Psoas muscle (tissue), 8 donors: Measurements from ENCODE around the gene IKZF5. TPM values are rescaled to one million over a fixed set of nuclear protein-coding genes. Genes with fewer than 3 reads are reported as not detected.

ENCODE experiments used
- ATAC-seq, 4 donors: fragments of 200-7000 bp; cut with Tn5 transposase; one replicate each; pipeline ENCODE4 v1.9.1; 2020; ENCODE audit warnings: moderate library complexity in 3 of 4, mild to moderate bottlenecking in 2 of 4
- DNase-seq, 2 donors: peaks; one replicate each; pipeline ENCODE4 v3.0.0-alpha.2; 2020
- H3K27ac ChIP-seq: fragments of 200-600 bp; one replicate; pipeline ENCODE4 v1.8.0; 2022
- H3K27me3 ChIP-seq, 3 donors: fragments of 200-600 bp in 1 of 3; one replicate each; pipeline versions ENCODE4 v1.6.1 to v1.8.0; 2013 to 2022; ENCODE audit warnings: low read length in 2 of 3, mild to moderate bottlenecking in 2 of 3, moderate library complexity in 1 of 3; ENCODE audit not compliant: insufficient read depth in 3 of 3
- H3K36me3 ChIP-seq, 2 donors: fragments of 200-600 bp in 1 of 2; one replicate each; pipeline versions ENCODE4 v1.6.1 to v1.8.0; 2013 to 2022; ENCODE audit warnings: low read depth in 1 of 2, mild to moderate bottlenecking in 1 of 2, moderate library complexity in 1 of 2; ENCODE audit not compliant: insufficient read depth in 1 of 2
- H3K4me1 ChIP-seq: fragments of 200-600 bp; one replicate; pipeline ENCODE4 v1.8.0; 2022
- H3K4me3 ChIP-seq: fragments of 200-600 bp; one replicate; pipeline ENCODE4 v1.8.0; 2022; ENCODE audit warnings: mild to moderate bottlenecking
- H3K9me3 ChIP-seq: fragments of 200-600 bp; one replicate; pipeline ENCODE4 v1.8.0; 2022
- CTCF ChIP-seq: fragments of 200-600 bp; IDR thresholded peaks from one replicate; pipeline ENCODE4 v1.8.0; 2022; ENCODE audit warnings: antibody characterized with exemption
- WGBS, 3 donors: extraction: QIAGEN DNeasy Blood & Tissue Kit; methylation state at CpG; one replicate each; pipeline versions ENCODE4 v1.1.6 to v1.1.7; 2013; 5-methylcytosine and 5-hydroxymethylcytosine counted together
- intact Hi-C, 2 donors: fragments of 100-400 bp; cut with DNase I; formaldehyde crosslinking; loops; one replicate each; pipeline versions ENCODE4 v1.11.0 to v1.14.2; 2022
- polyA plus RNA-seq, 3 donors: library from polyadenylated mRNA; stranded (reverse); fragments of 200-250 nt; gene quantifications; one replicate each; pipeline ENCODE4 v1.2.3, GENCODE V29; 2013
- total RNA-seq, 4 donors: library from RNA; stranded (reverse); fragmentation: NEBNext Ultra II Directional in 2 of 4; extraction: Animal tissue kit (Norgen Biotek cat#: 25700) in 2 of 4; gene quantifications; one replicate each; pipeline versions ENCODE4 v1.2.1 to v1.2.4, GENCODE V29; 2021 to 2023
- donor health status: healthy with polysubstance abuse.
- donor health status: DM: no; HTN: no; CAD: no; lungs with moderate emphysema.
- donor health status: Bipolar disorder and iron deficiency.
- donor health status: healthy.
- donor health status: DM: yes; HTN: yes; CAD: no.
- donor health status: DM: no; HTN: no; CAD: no.
- donor health status: DM: no; HTN: no; CAD: no.
- donor health status: DM: yes; HTN: yes; CAD: no.

Gene IKZF5
- total and polyA plus RNA-seq, 7 donors, result 4.9 to 20.1 (median 11.2) TPM

- no peak for TF ChIP-seq CTCF
- WGBS, 3 donors, result 94 to 96% (median 95%) methylated on average over 35 to 43 of the region's 43 CpGs
- intact Hi-C loops, result loop anchor here in 1 of 2 donors (10.0 kb wide), 1 partner anchor 141 kb away; the partner anchor contains the start of gene BUB3
- Histone ChIP-seq H3K27ac (no peak overlapping the region), H3K4me3 (no peak overlapping the region), H3K27me3 (no peaks in the 10 kb centered on the region), H3K4me1 (peaks cover 12% of the 10 kb centered on the region), H3K9me3 (no peaks in the 10 kb centered on the region), H3K36me3 (peaks cover 0 to 5% of the 10 kb centered on the region in 2 donors)
- DNase-seq (no peak), ATAC-seq (no peak)
Observed at GRCh38 chr10:123013456-123014419, 5.1 kb upstream of the IKZF5 start.

GRCh38 chr10:123011987-123012386 is 3.4 kb upstream of the IKZF5 start:
- H3K4me3 ChIP-seq, result no peak overlapping the region
- WGBS, 3 donors, result 76 to 90% (median 82%) methylated on average over 3 of the region's 3 CpGs
- no peak overlapping the region for H3K27ac ChIP-seq
- H3K36me3 ChIP-seq, result peaks cover 0 to 5% of the 10 kb centered on the region in 2 donors
- intact Hi-C loops, result loop anchor here in 1 of 2 donors (10.0 kb wide), 1 partner anchor 143 kb away; the partner anchor contains the start of gene BUB3
- peaks cover 17% of the 10 kb centered on the region for H3K4me1 ChIP-seq
- H3K9me3 ChIP-seq, result no peaks in the 10 kb centered on the region
- no peak for DNase-seq
- no peak for TF ChIP-seq CTCF
- no peak for ATAC-seq
- H3K27me3 ChIP-seq, result no peaks in the 10 kb centered on the region

- H3K4me1 ChIP-seq, result peaks cover 42% of the 10 kb centered on the region
- intact Hi-C loops, result loop anchor here in 1 of 2 donors (2.0 to 5.0 kb wide), 3 partner anchors 26 to 143 kb away; partner anchors contain the start of gene BUB3
Observed at GRCh38 chr10:123009105-123009820, 668 bp upstream of the IKZF5 start.

More at GRCh38 chr10:123009105-123009820, 668 bp upstream of the IKZF5 start:
- Histone ChIP-seq H3K27me3 (no peaks in the 10 kb centered on the region), H3K9me3 (no peaks in the 10 kb centered on the region), H3K36me3 (peaks cover 0 to 5% of the 10 kb centered on the region in 2 donors), H3K27ac (peak overlapping the region; percentile 68), H3K4me3 (peak overlapping the region; percentile 100)
- 0 to 2% (median 1%) methylated on average over 28 to 34 of the region's 34 CpGs for WGBS, 3 donors
- peak in 1 of 4 donors; percentile 22 for ATAC-seq
- peak; percentile 24 to 60 for DNase-seq
- TF ChIP-seq CTCF, result no peak
